GM12878 (cell line): ENCODE results near the gene ETF1. TPM values are rescaled to one million over a fixed set of nuclear protein-coding genes. Genes with fewer than 3 reads are reported as not detected.

Experiments used
- BCL3 ChIP-seq: IDR thresholded peaks from 2 replicates; pipeline ENCODE4 v1.6.1; 2011; ENCODE audit warnings: borderline replicate concordance, low read depth, mild to moderate bottlenecking, moderate library complexity, low read length; ENCODE audit not compliant: insufficient read depth, poor library complexity, severe bottlenecking
- BMI1 ChIP-seq: fragments of 450-650 bp; IDR thresholded peaks from 2 replicates; pipeline ENCODE4 v1.6.1; 2016; ENCODE audit warnings: mild to moderate bottlenecking, moderate library complexity, borderline replicate concordance
- CHD2 ChIP-seq: IDR thresholded peaks from 2 replicates; pipeline ENCODE4 v1.6.1; 2011; ENCODE audit warnings: low read depth, low read length, improper control_type of control experiment, borderline replicate concordance
- CREM ChIP-seq: IDR thresholded peaks from 2 replicates; pipeline ENCODE4 v1.6.1; 2014; ENCODE audit warnings: antibody characterized with exemption, low read depth
- CTCF ChIP-seq, 3 experiments: IDR thresholded peaks in 2 of 3; conservative IDR thresholded peaks in 1 of 3; 2 replicates each; pipeline ENCODE4 v1.5.1; 2011; ENCODE audit warnings: low read depth in 3 of 3, low read length in 3 of 3, mild to moderate bottlenecking in 3 of 3, control low read depth in 2 of 3, moderate library complexity in 2 of 3, inconsistent platforms in 1 of 3, mixed read lengths in 1 of 3; ENCODE audit not compliant: control insufficient read depth in 2 of 3, insufficient read depth in 1 of 3; ENCODE audit errors: extremely low read depth in 1 of 3
- GATAD2B ChIP-seq: fragments of 450-650 bp; conservative IDR thresholded peaks from 2 replicates; pipeline ENCODE4 v1.6.1; 2017; ENCODE audit warnings: low read depth, mild to moderate bottlenecking, moderate library complexity
- HCFC1 ChIP-seq: fragments of 150-350 bp; IDR thresholded peaks from 2 replicates; pipeline ENCODE4 v1.6.1; 2014; ENCODE audit warnings: low read length
- IKZF2 ChIP-seq, 2 experiments: fragments of 450-650 bp; IDR thresholded peaks; 2 replicates each; pipeline ENCODE4 v1.6.1; 2017; ENCODE audit warnings: mild to moderate bottlenecking in 2 of 2, moderate library complexity in 2 of 2
- MYB ChIP-seq: fragments of 150-350 bp; IDR thresholded peaks from 2 replicates; pipeline ENCODE4 v1.6.1; 2014; ENCODE audit warnings: mild to moderate bottlenecking, low read depth, low read length, borderline replicate concordance
- NFXL1 ChIP-seq: fragments of 450-650 bp; IDR thresholded peaks from 2 replicates; pipeline ENCODE4 v1.6.1; 2017; ENCODE audit warnings: antibody characterized with exemption, mild to moderate bottlenecking, borderline replicate concordance
- NFYB ChIP-seq: IDR thresholded peaks from 2 replicates; pipeline ENCODE4 v1.6.1; 2011; ENCODE audit warnings: low read depth, mild to moderate bottlenecking, low read length, improper control_type of control experiment, moderate library complexity; ENCODE audit not compliant: insufficient read depth
- RCOR1 ChIP-seq: conservative IDR thresholded peaks from 2 replicates; pipeline ENCODE4 v1.6.1; 2012; ENCODE audit warnings: low read depth, low read length, improper control_type of control experiment
- RUNX3 ChIP-seq: IDR thresholded peaks from 2 replicates; pipeline ENCODE4 v1.6.1; 2012; ENCODE audit warnings: low read length, inconsistent platforms
- STAT3 ChIP-seq: IDR thresholded peaks from 2 replicates; pipeline ENCODE4 v1.6.1; 2011; ENCODE audit warnings: low read depth, low read length, improper control_type of control experiment
- USF1 ChIP-seq: IDR thresholded peaks from 2 replicates; pipeline ENCODE4 v1.6.1; 2011; ENCODE audit warnings: borderline replicate concordance, low read depth, mild to moderate bottlenecking, moderate library complexity, mixed read lengths, low read length; ENCODE audit not compliant: insufficient read depth; ENCODE audit errors: extremely low read length
- ZNF687 ChIP-seq: fragments of 450-650 bp; IDR thresholded peaks from 2 replicates; pipeline ENCODE4 v1.6.1; 2017; ENCODE audit warnings: mild to moderate bottlenecking, moderate library complexity
- polyA plus RNA-seq, 11 experiments: library from polyadenylated mRNA; depleted of rRNA in 4 of 11; unstranded in 6 of 11; stranded (reverse) in 5 of 11; fragments of >200 nt; fragmentation: Nextera tagmentation in 4 of 11; fragmentation: Illumina TruSeq in 1 of 11; extraction: Ambion mirVana in 4 of 11; extraction: Trizol in 1 of 11; gene quantifications; 1 replicate in 1 of 11; 2 replicates in 10 of 11; pipeline versions ENCODE4 v1.2.1 to v1.2.3, GENCODE V29; 2011 to 2016; ENCODE audit warnings: inconsistent platforms in 2 of 11, missing spikeins in 2 of 11, low read depth in 1 of 11
- total RNA-seq, 4 experiments: library from RNA; depleted of rRNA in 3 of 4; stranded (reverse); fragments of >200 nt in 3 of 4; fragmentation: Illumina TruSeq in 1 of 4; extraction: Trizol in 1 of 4; gene quantifications; 2 replicates each; pipeline versions ENCODE4 v1.2.1 to v1.2.3, GENCODE V29; 2013 to 2021

ETF1 gene
- total and polyA plus RNA-seq, 10 of the 15 experiments (the other 5 are each of a cell fraction or from before 2014, with no cell fraction given), result 29.8 to 145 (median 108) TPM

- TF ChIP-seq BMI1 (no peak), USF1 (no peak), CHD2 (no peak), RCOR1 (no peak), CREM (peak; percentile 90), CTCF (IDR thresholded peaks at IDR 0.05 in 2 of 3, conservative IDR thresholded peaks at IDR 0.05 in 1 of 3; ENCODE audit: control insufficient read depth in 2 of 3, extremely low read depth in 1 of 3, insufficient read depth in 1 of 3, low read depth in 3 of 3, low read length in 3 of 3) (peak in 1 of 3 experiments; percentile 18; a peak in 1 of 6 replicates), STAT3 (no peak), NFXL1 (no peak), BCL3 (no peak), GATAD2B (peak; percentile 63; the same call in 1 of the 2 replicates), RUNX3 (peak; percentile 52), ZNF687 (peak; percentile 95), IKZF2 (IDR thresholded peaks at IDR 0.05) (no peak), NFYB (no peak), HCFC1 (no peak), MYB (no peak)
These were observed 77.5 kb downstream of the ETF1 start, which contains the start of gene EGR1 (continued) for GRCh38 chr5:138465261-138466124.
